ENCODE results near the gene ALDH9A1.
"Not testable (repeated sequence)": the region's sequence is repeated elsewhere in the genome, so short reads cannot be mapped to it uniquely, and the experiment has no call there.

The ALDH9A1 gene

GRCh38 chr1:165697881-165698760, at the start of gene ALDH9A1:
Gene ALDH9A1 (minus strand): TSS chr1:165698562. CDS start chr1:165698558, 4 bp downstream.
- DNase-seq (ENCODE audit: low read depth in 1 of 2, low spot score in 1 of 2) = peak; percentile 79 to 92
- TF ChIP-seq JUND (IDR thresholded peaks at IDR 0.05; ENCODE audit: low read depth) = no peak
- in situ Hi-C loops (cut with HindIII; ENCODE audit: low pct_unique_long_range_greater_than_20kb, low sequenced_read_pairs) = no loop called here

- DNase-seq (ENCODE audit: low read depth in 1 of 2, low spot score in 1 of 2) = no peak
- in situ Hi-C loops (cut with HindIII; ENCODE audit: low pct_unique_long_range_greater_than_20kb, low sequenced_read_pairs) = no loop called here
- no peak for TF ChIP-seq JUND (IDR thresholded peaks at IDR 0.05; ENCODE audit: low read depth)
Observed at GRCh38 chr1:165747632-165748447, 49.5 kb upstream of the ALDH9A1 start.

DNA sequence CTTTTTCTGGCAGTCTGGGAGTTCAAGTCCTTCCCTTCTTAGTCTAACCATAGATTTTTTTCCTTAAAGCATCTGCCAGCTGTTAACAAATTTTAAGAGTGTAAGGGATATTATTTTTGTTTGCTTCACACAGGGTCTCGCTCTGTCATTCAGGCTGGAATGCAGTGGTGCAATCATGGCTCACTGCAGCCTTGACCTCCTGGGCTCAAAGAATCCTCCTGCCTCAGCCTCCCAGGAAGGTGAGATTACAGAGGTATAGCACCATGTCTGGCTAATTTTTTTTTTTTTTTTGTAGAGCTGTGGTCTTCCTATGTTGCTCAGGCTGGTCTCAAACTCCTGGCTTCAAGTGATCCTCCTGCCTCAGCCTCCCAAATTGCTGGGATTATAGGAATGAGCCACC, 46.6 kb upstream of the ALDH9A1 start:
- in situ Hi-C loops (cut with HindIII; ENCODE audit: low pct_unique_long_range_greater_than_20kb, low sequenced_read_pairs); DNase-seq (ENCODE audit: low read depth in 1 of 2, low spot score in 1 of 2): not testable (repeated sequence)

GRCh38 chr1:165742194-165742593, 43.8 kb upstream of the ALDH9A1 start:
- TF ChIP-seq JUND (IDR thresholded peaks at IDR 0.05; ENCODE audit: low read depth) = no peak
- DNase-seq (ENCODE audit: low read depth in 1 of 2, low spot score in 1 of 2) = no peak
- in situ Hi-C loops (cut with HindIII; ENCODE audit: low pct_unique_long_range_greater_than_20kb, low sequenced_read_pairs) = no loop called here

- DNase-seq (ENCODE audit: low read depth in 1 of 2, low spot score in 1 of 2) = no peak
- TF ChIP-seq JUND (IDR thresholded peaks at IDR 0.05; ENCODE audit: low read depth) = no peak
- in situ Hi-C loops (cut with HindIII; ENCODE audit: low pct_unique_long_range_greater_than_20kb, low sequenced_read_pairs) = no loop called here
Observed at GRCh38 chr1:165738794-165739193, 40.4 kb upstream of the ALDH9A1 start.

GRCh38 chr1:165737196-165737595, 38.8 kb upstream of the ALDH9A1 start:
- in situ Hi-C loops (cut with HindIII; ENCODE audit: low pct_unique_long_range_greater_than_20kb, low sequenced_read_pairs) = no loop called here
- no peak for DNase-seq (ENCODE audit: low read depth in 1 of 2, low spot score in 1 of 2)

GRCh38 chr1:165734906-165735305, 36.5 kb upstream of the ALDH9A1 start:
- in situ Hi-C loops (cut with HindIII; ENCODE audit: low pct_unique_long_range_greater_than_20kb, low sequenced_read_pairs) = no loop called here
- DNase-seq (ENCODE audit: low read depth in 1 of 2, low spot score in 1 of 2) = no peak
- TF ChIP-seq JUND (IDR thresholded peaks at IDR 0.05; ENCODE audit: low read depth) = no peak

More at GRCh38 chr1:165737196-165737595, 38.8 kb upstream of the ALDH9A1 start:
- TF ChIP-seq JUND (IDR thresholded peaks at IDR 0.05; ENCODE audit: low read depth) = no peak

- in situ Hi-C loops (cut with HindIII; ENCODE audit: low pct_unique_long_range_greater_than_20kb, low sequenced_read_pairs) = no loop called here
- TF ChIP-seq JUND (IDR thresholded peaks at IDR 0.05; ENCODE audit: low read depth) = no peak
- no peak for DNase-seq (ENCODE audit: low read depth in 1 of 2, low spot score in 1 of 2)
Observed at GRCh38 chr1:165726841-165727240, 28.5 kb upstream of the ALDH9A1 start.

- in situ Hi-C loops (cut with HindIII; ENCODE audit: low pct_unique_long_range_greater_than_20kb, low sequenced_read_pairs) = no loop called here
- DNase-seq (ENCODE audit: low read depth in 1 of 2, low spot score in 1 of 2) = no peak
- TF ChIP-seq JUND (IDR thresholded peaks at IDR 0.05; ENCODE audit: low read depth) = no peak
Observed at GRCh38 chr1:165726169-165726568, 27.8 kb upstream of the ALDH9A1 start.

DNA sequence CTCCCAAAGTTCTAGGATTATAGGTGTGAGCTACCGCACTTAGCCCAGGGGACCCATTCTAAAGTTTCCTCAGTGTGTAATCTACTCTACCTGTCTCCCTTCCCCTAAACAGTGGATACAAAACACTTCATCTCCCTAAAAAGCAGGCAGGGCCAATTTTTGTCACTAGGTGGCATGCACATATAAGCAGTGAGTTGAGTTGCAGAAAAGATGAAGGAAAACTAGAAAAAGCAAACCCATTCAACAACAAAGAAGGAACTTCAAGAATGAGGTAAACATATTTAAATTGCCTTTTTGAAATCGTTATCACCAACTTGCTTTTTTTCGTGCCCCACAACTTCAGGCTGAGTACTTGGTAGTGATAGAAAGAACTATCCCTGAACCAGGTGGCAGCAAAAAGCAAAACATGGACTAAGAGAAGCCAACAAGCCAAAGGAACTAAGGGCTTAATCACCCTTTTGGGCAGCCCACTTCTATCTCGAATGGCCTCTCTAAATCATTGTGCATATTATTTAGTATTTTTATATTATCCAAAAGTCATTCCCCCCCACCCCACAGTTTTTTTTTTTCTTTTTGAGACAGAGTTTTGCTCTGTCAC, 19.7 kb upstream of the ALDH9A1 start:
- DNase-seq (ENCODE audit: low read depth in 1 of 2, low spot score in 1 of 2) = peak; percentile 56 to 86
- in situ Hi-C loops (cut with HindIII; ENCODE audit: low pct_unique_long_range_greater_than_20kb, low sequenced_read_pairs) = no loop called here
- TF ChIP-seq JUND (IDR thresholded peaks at IDR 0.05; ENCODE audit: low read depth) = no peak

DNA sequence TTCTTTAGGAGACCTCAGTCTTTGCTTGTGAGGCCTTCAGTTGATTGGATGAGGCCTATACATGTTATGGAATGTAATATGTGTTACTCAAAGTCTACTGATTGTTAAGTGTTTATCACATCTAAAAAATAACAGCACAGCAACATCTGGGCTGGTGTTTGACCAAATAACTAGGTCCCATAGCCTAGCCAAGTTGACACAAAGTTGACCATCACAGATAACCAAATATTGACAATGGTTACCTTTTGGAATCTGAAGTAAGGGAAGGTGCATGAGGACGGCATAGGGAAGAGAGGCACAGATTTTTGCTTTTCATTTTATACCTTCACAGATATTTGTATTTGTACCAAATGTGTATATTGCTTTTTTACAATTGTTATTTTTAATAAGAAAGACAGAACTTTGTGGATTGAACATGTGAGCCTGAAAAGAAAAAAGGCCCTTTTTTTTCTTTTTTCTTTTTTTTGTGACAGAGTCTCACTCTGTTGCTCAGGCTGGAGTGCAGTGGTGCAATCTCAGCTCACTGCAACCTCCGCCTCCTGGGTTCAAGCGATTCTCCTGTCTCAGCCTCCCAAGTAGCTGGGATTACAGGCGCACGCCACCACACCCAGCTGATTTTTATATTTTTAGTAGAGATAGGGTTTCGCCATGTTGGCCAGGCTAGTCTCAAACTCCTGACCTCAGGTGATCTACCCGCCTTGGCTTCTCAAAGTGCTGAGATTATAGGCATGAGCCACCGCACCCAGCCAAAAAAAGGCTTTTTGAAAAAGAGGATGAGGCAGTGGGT, 18.1 kb upstream of the ALDH9A1 start:
- in situ Hi-C loops (cut with HindIII; ENCODE audit: low pct_unique_long_range_greater_than_20kb, low sequenced_read_pairs); DNase-seq (ENCODE audit: low read depth in 1 of 2, low spot score in 1 of 2): not testable (repeated sequence)

DNA sequence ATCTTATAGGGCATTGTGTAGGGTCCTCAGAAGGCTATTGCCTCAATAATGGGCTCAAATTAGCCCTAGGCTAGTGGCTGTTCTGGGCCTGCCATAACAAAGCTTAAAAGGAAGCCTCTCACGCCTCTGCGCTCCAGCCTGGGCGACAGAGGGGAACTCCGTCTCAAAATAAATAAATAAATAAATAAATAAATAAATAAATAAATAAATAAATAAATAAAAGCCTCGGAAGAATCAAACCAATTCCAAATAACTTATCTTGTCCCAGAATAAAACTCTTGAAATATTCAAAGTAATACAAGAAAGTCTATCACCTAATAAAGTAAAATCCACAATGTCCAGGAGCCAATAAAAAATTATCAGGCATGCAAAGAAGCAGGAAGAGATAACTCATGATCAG, 14.4 kb upstream of the ALDH9A1 start:
- in situ Hi-C loops (cut with HindIII; ENCODE audit: low pct_unique_long_range_greater_than_20kb, low sequenced_read_pairs) = no loop called here
- TF ChIP-seq JUND (IDR thresholded peaks at IDR 0.05; ENCODE audit: low read depth) = no peak
- no peak for DNase-seq (ENCODE audit: low read depth in 1 of 2, low spot score in 1 of 2)

Data from T47D (cell line).